Activated CD4-positive, alpha-beta memory T cell treated with anti-CD3 and anti-CD28 coated beads, Interleukin-2, amount 10 ng/mL, durations not matched to agents 7 days and 5 days (primary cell): ENCODE measurements around the gene CYP2J2. TPM values are rescaled to one million over a fixed set of nuclear protein-coding genes. Genes with fewer than 3 reads are reported as not detected.
"Not testable (repeated sequence)": the region's sequence is repeated elsewhere in the genome, so short reads cannot be mapped to it uniquely, and the experiment has no call there.

Source experiments
- CTCF ChIA-PET: fragments of 350-600 bp; sonication (Branson Sonifier 250); formaldehyde crosslinking; loops from one replicate; lab custom pipeline; 2021; ENCODE audit warnings: antibody characterized with exemption, inconsistent platforms; lab: Charles Lee
- POLR2A ChIA-PET: fragments of 350-600 bp; sonication (Branson Sonifier 250); formaldehyde crosslinking; loops from one replicate; lab custom pipeline; 2021; ENCODE audit warnings: antibody characterized with exemption; lab: Charles Lee
- DNase-seq: peaks from one replicate; pipeline ENCODE4 v3.0.0-alpha.2; 2020
- H3K27ac Mint-ChIP-seq: one replicate; pipeline ENCODE4 v1.8.0; 2021; ENCODE audit warnings: mild to moderate bottlenecking, mixed read lengths
- H3K27me3 Mint-ChIP-seq: one replicate; pipeline ENCODE4 v1.8.0; 2021; ENCODE audit warnings: mixed read lengths
- H3K36me3 Mint-ChIP-seq: one replicate; pipeline ENCODE4 v1.8.0; 2021; ENCODE audit warnings: low read depth, mixed read lengths
- H3K4me1 Mint-ChIP-seq: one replicate; pipeline ENCODE4 v1.8.0; 2021; ENCODE audit warnings: mixed read lengths
- H3K4me3 Mint-ChIP-seq: one replicate; pipeline ENCODE4 v1.8.0; 2021; ENCODE audit warnings: mild to moderate bottlenecking, mixed read lengths
- H3K9me3 Mint-ChIP-seq: one replicate; pipeline ENCODE4 v1.8.0; 2021; ENCODE audit warnings: mixed read lengths
- total RNA-seq, 2 experiments: library from RNA; stranded (reverse); gene quantifications; one replicate each; pipeline ENCODE4 v1.2.3, GENCODE V29; 2021

Gene CYP2J2, protein sequence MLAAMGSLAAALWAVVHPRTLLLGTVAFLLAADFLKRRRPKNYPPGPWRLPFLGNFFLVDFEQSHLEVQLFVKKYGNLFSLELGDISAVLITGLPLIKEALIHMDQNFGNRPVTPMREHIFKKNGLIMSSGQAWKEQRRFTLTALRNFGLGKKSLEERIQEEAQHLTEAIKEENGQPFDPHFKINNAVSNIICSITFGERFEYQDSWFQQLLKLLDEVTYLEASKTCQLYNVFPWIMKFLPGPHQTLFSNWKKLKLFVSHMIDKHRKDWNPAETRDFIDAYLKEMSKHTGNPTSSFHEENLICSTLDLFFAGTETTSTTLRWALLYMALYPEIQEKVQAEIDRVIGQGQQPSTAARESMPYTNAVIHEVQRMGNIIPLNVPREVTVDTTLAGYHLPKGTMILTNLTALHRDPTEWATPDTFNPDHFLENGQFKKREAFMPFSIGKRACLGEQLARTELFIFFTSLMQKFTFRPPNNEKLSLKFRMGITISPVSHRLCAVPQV
- 1 to 10 TPM; 2.8 TPM for total RNA-seq

- H3K36me3 Mint-ChIP-seq = peaks cover 3% of the 10 kb centered on the region
- peak within 1 kb of the TSS; percentile 76 for H3K4me3 Mint-ChIP-seq
- H3K27me3 Mint-ChIP-seq = peaks cover 49% of the 10 kb centered on the region
- CTCF ChIA-PET = interaction anchor here (2.6 kb wide), 1 partner anchor 20 kb away, joined by 10 read pairs; no protein-coding TSS in a partner anchor
- peak; percentile 39 for DNase-seq
- peaks cover 13% of the 10 kb centered on the region for H3K4me1 Mint-ChIP-seq
- H3K9me3 Mint-ChIP-seq = peaks cover 6% of the 10 kb centered on the region
- POLR2A ChIA-PET = no interaction called here
- H3K27ac Mint-ChIP-seq = peak within 1 kb of the TSS; percentile 28
Observed at GRCh38 chr1:59926381-59927123, at the start of gene CYP2J2. TSS of gene CYP2J2 (minus strand) at chr1:59926773. CDS start at chr1:59926746, 27 bp downstream.

GRCh38 chr1:59973719-59974118, 47.1 kb upstream of the CYP2J2 start:
- peaks cover 25% of the 10 kb centered on the region for H3K27me3 Mint-ChIP-seq

DNA sequence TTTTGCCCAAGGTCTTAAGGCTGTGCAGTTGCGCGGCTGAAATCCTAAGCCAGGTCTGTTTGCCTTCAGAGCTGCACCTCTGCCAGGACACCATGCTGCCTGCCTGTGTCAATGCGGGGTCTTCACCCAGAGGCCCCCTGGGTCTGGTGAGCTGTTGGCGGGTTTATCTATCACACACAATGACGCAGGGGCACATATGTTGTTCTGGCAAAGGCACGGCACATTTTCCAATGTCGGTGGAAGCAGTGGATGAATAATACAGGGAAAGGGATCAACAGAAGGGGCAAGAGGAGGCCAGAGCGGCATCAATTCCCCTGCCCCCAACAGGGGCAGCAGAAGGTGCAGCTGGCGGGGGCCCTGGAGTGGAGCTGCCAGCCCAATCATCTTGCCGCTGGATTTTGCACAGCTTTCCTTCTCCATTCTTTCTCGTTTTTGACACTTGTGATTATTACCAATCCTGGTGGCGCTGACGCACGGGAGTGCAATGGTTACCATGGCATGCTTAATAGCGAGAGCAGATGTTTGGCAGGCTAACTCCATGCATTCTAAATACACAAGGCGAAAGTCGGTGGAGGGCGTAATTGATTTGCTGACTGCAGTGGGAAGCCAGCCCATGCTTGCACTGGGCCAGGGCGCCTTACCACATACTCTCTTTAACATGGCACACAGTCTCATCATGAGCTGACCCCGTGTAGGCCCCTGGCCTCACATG, 45.8 kb upstream of the CYP2J2 start:
- H3K27me3 Mint-ChIP-seq = peaks cover 25% of the 10 kb centered on the region
- H3K27ac Mint-ChIP-seq = no peak overlapping the region
- no peaks in the 10 kb centered on the region for H3K36me3 Mint-ChIP-seq
- ChIA-PET CTCF (interaction anchor here (1.2 to 2.4 kb wide), 7 partner anchors 8 to 117 kb away, joined by 3 to 14 read pairs (median 6); no protein-coding TSS in a partner anchor), POLR2A (no interaction called here)
- H3K4me3 Mint-ChIP-seq = no peak overlapping the region
- no peak for DNase-seq
- H3K9me3 Mint-ChIP-seq = no peaks in the 10 kb centered on the region
- H3K4me1 Mint-ChIP-seq = peaks cover 3% of the 10 kb centered on the region

More at GRCh38 chr1:59973719-59974118, 47.1 kb upstream of the CYP2J2 start:
- H3K27ac Mint-ChIP-seq = no peak overlapping the region
- POLR2A ChIA-PET = no interaction called here
- no peak overlapping the region for H3K4me3 Mint-ChIP-seq
- H3K4me1 Mint-ChIP-seq = peaks cover 3% of the 10 kb centered on the region
- H3K36me3 Mint-ChIP-seq = no peaks in the 10 kb centered on the region
- DNase-seq = no peak
- CTCF ChIA-PET = interaction anchor here (0.9 to 1.1 kb wide), 2 partner anchors 8 to 10 kb away, joined by 3 to 4 read pairs; no protein-coding TSS in a partner anchor
- no peaks in the 10 kb centered on the region for H3K9me3 Mint-ChIP-seq

- H3K36me3 Mint-ChIP-seq = no peaks in the 10 kb centered on the region
- peaks cover 21% of the 10 kb centered on the region for H3K27me3 Mint-ChIP-seq
- peak; percentile 43 for DNase-seq
- CTCF ChIA-PET = interaction anchor here (0.6 to 2.4 kb wide), 17 partner anchors 9 to 794 kb away, joined by 3 to 14 read pairs (median 4); no protein-coding TSS in a partner anchor
- POLR2A ChIA-PET = no interaction called here
- H3K27ac Mint-ChIP-seq = no peak overlapping the region
- no peaks in the 10 kb centered on the region for H3K9me3 Mint-ChIP-seq
- H3K4me1 Mint-ChIP-seq = peaks cover 3% of the 10 kb centered on the region
- no peak overlapping the region for H3K4me3 Mint-ChIP-seq
Observed at GRCh38 chr1:59971464-59971911, 44.9 kb upstream of the CYP2J2 start.

DNA sequence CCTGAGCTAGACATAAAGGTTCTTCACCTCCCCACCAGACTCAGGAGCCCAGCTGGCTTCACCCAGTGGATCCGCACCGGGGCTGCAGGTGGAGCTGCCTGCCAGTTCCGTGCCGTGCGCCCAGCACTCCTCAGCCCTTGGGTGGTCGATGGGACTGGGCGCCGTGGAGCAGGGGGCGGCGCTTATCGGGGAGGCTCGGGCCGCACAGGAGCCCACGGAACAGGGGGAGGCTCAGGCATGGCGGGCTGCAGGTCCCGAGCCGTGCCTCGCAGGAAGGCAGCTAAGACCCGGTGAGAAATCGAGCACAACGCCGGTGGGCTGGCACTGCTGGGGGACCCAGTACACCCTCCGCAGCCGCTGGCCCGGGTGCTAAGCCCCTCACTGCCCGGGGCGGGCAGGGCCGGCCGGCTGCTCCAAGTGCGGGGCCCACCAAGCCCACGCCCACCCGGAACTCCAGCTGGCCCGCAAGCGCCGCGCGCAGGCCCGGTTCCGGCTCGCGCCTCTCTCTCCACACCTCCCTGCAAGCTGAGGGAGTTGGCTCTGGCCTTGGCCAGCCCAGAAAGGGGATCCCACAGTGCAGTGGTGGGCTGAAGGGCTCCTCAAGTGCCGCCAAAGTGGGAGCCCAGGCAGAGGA, 43.1 kb upstream of the CYP2J2 start:
- DNase-seq, POLR2A ChIA-PET, H3K4me3 Mint-ChIP-seq, H3K9me3 Mint-ChIP-seq, H3K27ac Mint-ChIP-seq, H3K4me1 Mint-ChIP-seq, H3K36me3 Mint-ChIP-seq: not testable (repeated sequence)
- H3K27me3 Mint-ChIP-seq = peaks cover 15% of the 10 kb centered on the region
- CTCF ChIA-PET = interaction anchor here (0.6 to 2.4 kb wide), 4 partner anchors 13 to 971 kb away, joined by 3 to 6 read pairs (median 4); no protein-coding TSS in a partner anchor

DNA sequence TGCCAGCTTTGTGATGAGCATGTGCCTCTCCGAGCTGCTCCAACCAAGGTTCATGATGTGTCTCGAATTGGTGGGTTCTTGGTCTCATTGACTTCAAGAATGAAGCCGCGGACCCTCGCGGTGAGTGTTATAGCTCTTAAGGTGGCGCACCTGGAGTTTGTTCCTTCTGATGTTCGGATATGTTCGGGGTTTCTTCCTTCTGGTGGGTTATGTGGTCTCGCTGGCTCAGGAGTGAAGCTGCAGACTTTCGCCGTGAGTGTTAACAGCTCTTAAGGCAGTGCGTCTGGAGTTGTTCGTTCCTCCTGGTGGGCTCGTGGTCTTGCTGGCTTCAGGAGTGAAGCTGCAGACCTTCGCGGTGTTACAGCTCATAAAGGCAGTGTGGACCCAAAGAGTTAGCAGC, 42.2 kb upstream of the CYP2J2 start:
- DNase-seq, POLR2A ChIA-PET, H3K4me1 Mint-ChIP-seq, H3K9me3 Mint-ChIP-seq, H3K27ac Mint-ChIP-seq, H3K36me3 Mint-ChIP-seq, H3K4me3 Mint-ChIP-seq: not testable (repeated sequence)
- CTCF ChIA-PET = interaction anchor here (1.0 to 2.7 kb wide), 4 partner anchors 8 to 21 kb away, joined by 4 to 15 read pairs (median 4); no protein-coding TSS in a partner anchor
- H3K27me3 Mint-ChIP-seq = peaks cover 12% of the 10 kb centered on the region

DNA sequence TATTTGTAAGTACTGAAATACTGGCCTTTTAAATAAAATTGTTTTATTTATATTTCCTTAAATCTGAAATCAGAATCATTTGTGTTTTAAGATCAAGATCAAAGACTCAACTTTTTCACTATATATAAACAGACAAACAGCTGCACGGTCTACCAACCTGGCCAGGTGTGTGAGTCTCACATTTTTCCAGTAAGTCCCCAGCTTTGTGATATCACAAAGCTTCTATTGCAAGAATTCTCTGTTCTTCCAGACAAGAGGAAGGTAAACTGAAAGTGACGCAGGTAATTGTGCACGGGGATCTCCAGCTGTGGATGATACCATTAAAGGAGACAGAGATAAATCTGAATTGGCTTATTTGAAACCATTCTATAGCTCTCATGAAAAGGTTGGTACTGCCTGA, 41.2 kb upstream of the CYP2J2 start:
- Mint-ChIP-seq H3K4me1 (peaks cover 3% of the 10 kb centered on the region), H3K27me3 (peaks cover 7% of the 10 kb centered on the region), H3K4me3 (no peak overlapping the region), H3K36me3 (no peaks in the 10 kb centered on the region), H3K27ac (no peak overlapping the region), H3K9me3 (no peaks in the 10 kb centered on the region)
- POLR2A ChIA-PET = no interaction called here
- CTCF ChIA-PET = interaction anchor here (1.2 to 2.7 kb wide), 2 partner anchors 9 to 20 kb away, joined by 4 to 15 read pairs; no protein-coding TSS in a partner anchor
- no peak for DNase-seq

DNA sequence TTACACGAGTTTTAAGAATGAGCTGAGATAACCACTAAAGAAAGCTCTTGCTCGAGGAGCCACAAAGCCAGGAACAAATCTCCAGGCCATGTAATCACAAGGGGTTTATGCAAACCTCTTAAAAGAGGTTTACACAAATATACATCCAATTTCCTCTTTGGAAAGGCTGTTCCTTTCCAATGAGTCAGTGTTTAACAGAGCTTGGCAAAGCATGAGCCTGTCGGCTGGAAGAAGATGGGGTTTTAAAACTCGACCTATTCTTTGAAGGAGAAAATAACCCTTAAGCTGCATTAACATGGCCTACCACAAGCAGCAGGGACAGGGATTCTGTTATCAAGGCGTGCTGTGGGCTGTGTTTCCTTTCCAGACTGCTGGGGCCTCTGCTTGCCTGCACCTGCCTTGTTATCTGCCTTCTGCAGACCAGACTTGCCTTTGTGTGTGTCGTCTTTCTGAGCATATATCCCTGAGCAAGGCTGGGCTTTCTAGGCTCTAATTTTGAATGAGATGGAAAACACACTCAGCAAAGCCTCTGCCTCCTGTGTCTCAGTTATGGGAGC, 40.6 kb upstream of the CYP2J2 start:
- no peaks in the 10 kb centered on the region for H3K36me3 Mint-ChIP-seq
- H3K4me3 Mint-ChIP-seq = no peak overlapping the region
- peaks cover 3% of the 10 kb centered on the region for H3K4me1 Mint-ChIP-seq
- no peaks in the 10 kb centered on the region for H3K9me3 Mint-ChIP-seq
- POLR2A ChIA-PET = no interaction called here
- peaks cover 7% of the 10 kb centered on the region for H3K27me3 Mint-ChIP-seq
- CTCF ChIA-PET = interaction anchor here (2.7 kb wide), 1 partner anchor 10 kb away, joined by 15 read pairs; no protein-coding TSS in a partner anchor
- no peak for DNase-seq
- H3K27ac Mint-ChIP-seq = no peak overlapping the region

DNA sequence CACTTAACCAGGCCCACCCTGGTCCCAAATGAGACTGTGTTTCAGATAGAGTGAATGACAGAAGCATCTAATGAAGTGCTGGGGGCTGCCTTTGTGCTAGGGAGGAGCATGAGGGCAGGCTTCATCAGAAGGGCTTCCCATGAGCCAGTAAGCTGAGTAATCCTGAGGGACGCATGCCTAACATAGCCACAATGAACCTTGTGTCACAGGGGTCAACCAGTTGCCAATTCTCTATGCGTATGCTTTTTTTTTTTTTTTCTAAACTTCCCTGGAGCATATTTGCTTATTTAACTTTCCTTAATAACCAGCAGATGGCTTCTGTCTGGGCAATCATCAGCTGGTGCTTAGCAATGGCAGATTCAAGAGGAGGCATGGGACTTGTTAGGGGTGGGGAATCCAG, 25.5 kb upstream of the CYP2J2 start:
- Mint-ChIP-seq H3K27me3 (peaks cover 4% of the 10 kb centered on the region), H3K4me3 (no peak overlapping the region), H3K36me3 (no peaks in the 10 kb centered on the region), H3K27ac (no peak overlapping the region), H3K9me3 (no peaks in the 10 kb centered on the region), H3K4me1 (no peaks in the 10 kb centered on the region)
- ChIA-PET POLR2A (no interaction called here), CTCF (interaction anchor here (1.8 kb wide), 1 partner anchor 73 kb away, joined by 6 read pairs; no protein-coding TSS in a partner anchor)
- DNase-seq = no peak

DNA sequence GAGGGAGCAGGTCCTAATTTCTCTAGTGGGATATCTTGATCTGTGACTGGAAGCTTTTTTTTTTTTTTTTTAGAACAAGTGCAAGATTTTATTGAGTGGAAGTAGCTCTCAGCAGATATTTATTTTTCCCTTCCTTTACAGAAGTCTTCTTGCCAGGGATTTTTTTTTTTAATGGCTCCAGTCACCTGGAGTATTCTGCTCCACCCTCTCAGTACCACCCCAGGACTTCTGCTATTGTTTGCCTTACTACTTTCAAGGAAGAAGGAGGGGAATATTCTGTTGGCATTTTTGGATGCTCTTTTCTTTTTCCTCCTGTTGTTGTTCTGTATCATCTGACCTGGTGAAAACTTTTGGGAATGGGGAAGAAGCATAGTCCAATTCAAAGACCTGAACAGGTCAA, 23.1 kb upstream of the CYP2J2 start:
- Mint-ChIP-seq H3K9me3 (no peaks in the 10 kb centered on the region), H3K4me3 (no peak overlapping the region), H3K4me1 (no peaks in the 10 kb centered on the region), H3K27ac (no peak overlapping the region), H3K27me3 (peaks cover 4% of the 10 kb centered on the region), H3K36me3 (no peaks in the 10 kb centered on the region)
- CTCF ChIA-PET = interaction anchor here (1.0 to 1.8 kb wide), 2 partner anchors 19 to 69 kb away, joined by 3 to 5 read pairs; no protein-coding TSS in a partner anchor
- no peak for DNase-seq
- POLR2A ChIA-PET = no interaction called here

DNA sequence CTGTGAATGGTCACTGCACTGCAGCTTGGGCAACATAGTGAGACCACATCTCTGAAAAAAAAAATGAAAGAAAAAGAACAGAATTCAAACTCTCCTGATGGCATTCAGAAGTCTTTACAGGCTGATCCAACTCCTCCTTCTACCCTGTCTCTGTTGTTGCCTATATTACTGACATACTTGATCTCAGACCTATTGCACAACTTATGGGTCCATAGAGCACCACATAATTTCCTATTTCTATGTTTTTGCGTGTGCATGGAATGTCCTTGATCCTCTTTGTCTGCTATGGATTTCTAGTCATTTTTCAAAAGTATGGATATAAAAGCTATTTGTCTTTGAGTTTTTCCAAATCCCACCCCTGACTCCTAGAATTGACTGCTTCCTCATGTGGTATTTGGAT, 22.4 kb upstream of the CYP2J2 start:
- ChIA-PET CTCF (interaction anchor here (1.0 to 3.5 kb wide), 2 partner anchors 69 to 71 kb away, joined by 3 to 66 read pairs; no protein-coding TSS in a partner anchor), POLR2A (no interaction called here)
- no peak for DNase-seq
- Mint-ChIP-seq H3K27ac (no peak overlapping the region), H3K27me3 (peaks cover 4% of the 10 kb centered on the region), H3K36me3 (no peaks in the 10 kb centered on the region), H3K4me3 (no peak overlapping the region), H3K4me1 (no peaks in the 10 kb centered on the region), H3K9me3 (no peaks in the 10 kb centered on the region)
